Tibial nerve (tissue), 4 donors: Measurements from ENCODE around the gene GABRG3. TPM values are rescaled to one million over a fixed set of nuclear protein-coding genes. Genes with fewer than 3 reads are reported as not detected.

Experiments used
- DNase-seq, 2 donors: peaks; one replicate each; pipeline ENCODE4 v3.0.0-alpha.2; 2019; ENCODE audit warnings: low spot score in 2 of 2
- H3K27ac ChIP-seq, 4 donors: fragments of 200-600 bp; sonication (generic) in 3 of 4; one replicate each; pipeline ENCODE4 v1.5.1; 2017 to 2019; ENCODE audit warnings: mild to moderate bottlenecking in 1 of 4
- H3K27me3 ChIP-seq, 2 donors: fragments of 200-600 bp; sonication (generic) in 1 of 2; one replicate each; pipeline versions ENCODE4 v1.5.1 to v1.6.0; 2017 to 2019
- H3K36me3 ChIP-seq, 3 donors: fragments of 200-600 bp; sonication (generic); one replicate each; pipeline ENCODE4 v1.5.1; 2018 to 2019
- H3K4me1 ChIP-seq, 4 donors: fragments of 200-600 bp; sonication (generic) in 3 of 4; one replicate each; pipeline ENCODE4 v1.5.1; 2017 to 2019
- H3K4me3 ChIP-seq, 4 donors: fragments of 200-600 bp; sonication (generic) in 3 of 4; one replicate each; pipeline ENCODE4 v1.5.1; 2017 to 2019; ENCODE audit warnings: mild to moderate bottlenecking in 1 of 4, moderate library complexity in 1 of 4
- H3K9me3 ChIP-seq, 4 donors: fragments of 200-600 bp; sonication (generic) in 3 of 4; one replicate each; pipeline ENCODE4 v1.5.1; 2017 to 2019
- EP300 ChIP-seq, 2 donors: sonication (generic); formaldehyde crosslinking; IDR thresholded peaks; one replicate each; pipeline ENCODE4 v1.6.1; 2017; ENCODE audit warnings: antibody characterized with exemption in 2 of 2, mild to moderate bottlenecking in 1 of 2
- POLR2A ChIP-seq, 2 donors: fragments of 450-650 bp; IDR thresholded peaks; one replicate each; pipeline ENCODE4 v1.6.1; 2017; ENCODE audit warnings: antibody characterized with exemption in 2 of 2, mild to moderate bottlenecking in 2 of 2, moderate library complexity in 2 of 2
- WGBS, 2 donors: methylation state at CpG; one replicate each; pipeline ENCODE4 v1.1.5; 2018; 5-methylcytosine and 5-hydroxymethylcytosine counted together
- total RNA-seq, 4 donors: library from RNA; depleted of rRNA; stranded (reverse); fragments of >200 nt; gene quantifications; one replicate each; pipeline ENCODE4 v1.1.0, GENCODE V29; 2016
- TF ChIP-seq, protein P1 (sequence below), 5 experiments: fragments of 200-600 bp in 3 of 5; fragments of 450-650 bp in 2 of 5; sonication (generic) in 3 of 5; IDR thresholded peaks; one replicate each; pipeline ENCODE4 v1.5.1; 2016 to 2019; ENCODE audit warnings: antibody characterized with exemption in 5 of 5, mild to moderate bottlenecking in 3 of 5, moderate library complexity in 2 of 5

The GABRG3 gene
- total RNA-seq, 4 donors from 2014 or later: not detected

DNA sequence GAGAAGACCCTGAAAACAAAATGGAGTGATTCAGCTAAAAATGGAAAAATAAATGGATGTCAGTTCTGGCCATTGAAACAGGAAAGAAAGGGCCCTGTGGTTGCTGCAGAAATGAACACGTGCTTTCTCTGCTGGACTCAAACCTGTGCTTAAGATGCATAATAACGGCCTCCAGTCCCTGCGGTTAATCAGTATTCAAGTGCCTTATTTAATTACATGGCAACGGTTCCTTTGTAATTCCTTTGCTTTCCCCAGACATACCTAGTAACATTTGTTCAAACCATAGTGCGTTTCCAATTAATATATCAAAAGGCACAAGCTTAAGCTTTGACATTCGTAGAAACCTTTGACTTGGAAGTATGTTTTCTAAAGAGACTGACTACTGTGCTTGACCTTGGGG lies 428.3 kb downstream of the GABRG3 start:
- Histone ChIP-seq H3K4me1 (no peaks in the 10 kb centered on the region), H3K27me3 (no peaks in the 10 kb centered on the region), H3K27ac (no peak overlapping the region), H3K4me3 (no peak overlapping the region), H3K9me3 (peaks cover 0 to 3% (median 0%) of the 10 kb centered on the region in 4 donors), H3K36me3 (no peaks in the 10 kb centered on the region)
- 52 to 62% methylated on average over 6 of the region's 6 CpGs for WGBS, 2 donors
- TF ChIP-seq POLR2A (IDR thresholded peaks at IDR 0.05) (no peak), EP300 (IDR thresholded peaks at IDR 0.05) (no peak)
- TF ChIP-seq, protein P1, sequence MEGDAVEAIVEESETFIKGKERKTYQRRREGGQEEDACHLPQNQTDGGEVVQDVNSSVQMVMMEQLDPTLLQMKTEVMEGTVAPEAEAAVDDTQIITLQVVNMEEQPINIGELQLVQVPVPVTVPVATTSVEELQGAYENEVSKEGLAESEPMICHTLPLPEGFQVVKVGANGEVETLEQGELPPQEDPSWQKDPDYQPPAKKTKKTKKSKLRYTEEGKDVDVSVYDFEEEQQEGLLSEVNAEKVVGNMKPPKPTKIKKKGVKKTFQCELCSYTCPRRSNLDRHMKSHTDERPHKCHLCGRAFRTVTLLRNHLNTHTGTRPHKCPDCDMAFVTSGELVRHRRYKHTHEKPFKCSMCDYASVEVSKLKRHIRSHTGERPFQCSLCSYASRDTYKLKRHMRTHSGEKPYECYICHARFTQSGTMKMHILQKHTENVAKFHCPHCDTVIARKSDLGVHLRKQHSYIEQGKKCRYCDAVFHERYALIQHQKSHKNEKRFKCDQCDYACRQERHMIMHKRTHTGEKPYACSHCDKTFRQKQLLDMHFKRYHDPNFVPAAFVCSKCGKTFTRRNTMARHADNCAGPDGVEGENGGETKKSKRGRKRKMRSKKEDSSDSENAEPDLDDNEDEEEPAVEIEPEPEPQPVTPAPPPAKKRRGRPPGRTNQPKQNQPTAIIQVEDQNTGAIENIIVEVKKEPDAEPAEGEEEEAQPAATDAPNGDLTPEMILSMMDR (IDR thresholded peaks at IDR 0.05): no peak
- DNase-seq: no peak

DNA sequence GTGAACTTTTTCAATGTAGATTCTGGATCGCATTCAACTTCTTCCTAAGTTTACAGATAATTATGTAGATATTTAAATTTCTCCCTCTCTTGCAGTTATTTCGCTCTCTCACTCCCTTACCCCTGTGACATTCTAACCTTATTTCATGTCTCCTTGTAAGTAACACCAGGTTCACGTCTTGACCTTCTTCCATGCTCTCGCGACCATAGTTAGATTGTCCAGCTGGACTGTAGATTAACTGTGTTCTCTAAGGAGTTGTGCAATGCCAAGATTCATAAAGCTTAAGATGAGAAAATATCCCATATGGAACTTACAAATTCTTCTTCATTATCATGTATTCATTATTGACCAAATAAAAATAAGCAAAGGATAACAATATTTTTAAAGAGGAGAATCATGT lies 430.5 kb downstream of the GABRG3 start:
- Histone ChIP-seq H3K4me3 (no peak overlapping the region), H3K4me1 (no peaks in the 10 kb centered on the region), H3K27me3 (no peaks in the 10 kb centered on the region), H3K27ac (no peak overlapping the region), H3K9me3 (no peaks in the 10 kb centered on the region), H3K36me3 (no peaks in the 10 kb centered on the region)
- no peak for DNase-seq
- TF ChIP-seq, protein P1 (IDR thresholded peaks at IDR 0.05): no peak
- TF ChIP-seq EP300 (IDR thresholded peaks at IDR 0.05) (no peak), POLR2A (IDR thresholded peaks at IDR 0.05) (no peak)
- WGBS, 2 donors: 53 to 57% methylated on average over 5 of the region's 5 CpGs

DNA sequence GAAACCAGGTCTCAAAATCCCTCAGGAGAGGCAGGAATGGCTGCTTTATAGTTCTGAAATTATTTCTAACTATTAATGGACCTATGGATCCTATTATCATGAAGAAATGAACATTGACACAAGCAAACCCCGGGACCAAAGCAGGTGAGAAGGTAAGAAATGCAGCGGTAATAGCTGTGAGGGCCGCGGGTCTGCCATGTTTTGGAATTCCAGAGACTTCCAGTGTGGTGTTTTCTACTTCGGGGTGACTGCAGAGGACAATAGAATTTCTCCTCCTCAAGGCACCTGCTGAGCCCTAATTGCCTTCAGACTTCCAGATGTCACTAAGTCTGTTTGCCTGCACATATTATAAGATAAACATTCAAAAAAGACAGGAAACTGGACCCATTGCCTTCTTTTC lies 437.4 kb downstream of the GABRG3 start:
- H3K4me3 ChIP-seq: no peak overlapping the region
- H3K27ac ChIP-seq: no peak overlapping the region
- no peaks in the 10 kb centered on the region for H3K36me3 ChIP-seq
- DNase-seq: no peak
- H3K4me1 ChIP-seq: no peaks in the 10 kb centered on the region
- 84 to 90% methylated on average over 5 of the region's 5 CpGs for WGBS, 2 donors
- TF ChIP-seq EP300 (IDR thresholded peaks at IDR 0.05): no peak
- no peak for TF ChIP-seq POLR2A (IDR thresholded peaks at IDR 0.05)
- TF ChIP-seq, protein P1 (IDR thresholded peaks at IDR 0.05): no peak
- peaks cover 0 to 8% (median 0%) of the 10 kb centered on the region in 4 donors for H3K9me3 ChIP-seq
- no peaks in the 10 kb centered on the region for H3K27me3 ChIP-seq

DNA sequence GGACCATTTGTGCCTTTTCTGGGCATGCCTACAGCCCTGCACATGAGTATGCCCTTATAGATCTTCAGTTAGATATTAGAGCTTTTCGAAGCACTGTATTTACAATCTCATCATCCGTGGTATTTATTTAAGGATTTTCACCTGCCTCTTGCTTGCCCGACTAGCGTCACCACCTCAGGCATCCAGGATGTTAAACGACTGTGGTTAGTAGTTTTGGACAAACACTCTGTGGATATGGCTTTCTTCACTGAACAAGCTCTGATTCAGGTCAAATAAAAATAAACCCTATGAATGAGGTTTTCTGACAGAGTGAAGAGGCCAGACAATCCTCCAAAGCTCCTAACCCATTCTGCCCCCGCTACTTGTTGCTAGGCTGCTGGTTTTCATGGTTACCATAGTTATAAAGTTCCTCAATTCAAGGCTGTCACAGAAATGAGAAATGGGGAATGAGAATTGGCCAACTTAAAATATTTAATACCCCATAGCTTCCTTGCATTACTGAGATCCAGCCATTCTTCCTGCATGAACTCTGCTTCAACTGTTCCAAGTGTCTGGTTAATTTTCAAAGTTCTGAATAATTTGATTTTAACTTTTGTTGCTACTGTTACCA lies 440.1 kb downstream of the GABRG3 start:
- TF ChIP-seq, protein P1 (IDR thresholded peaks at IDR 0.05): no peak
- TF ChIP-seq EP300 (IDR thresholded peaks at IDR 0.05): no peak
- no peak for TF ChIP-seq POLR2A (IDR thresholded peaks at IDR 0.05)
- H3K4me1 ChIP-seq: no peaks in the 10 kb centered on the region
- H3K9me3 ChIP-seq: peaks cover 0 to 8% (median 0%) of the 10 kb centered on the region in 4 donors
- no peak overlapping the region for H3K4me3 ChIP-seq
- no peak for DNase-seq
- no peaks in the 10 kb centered on the region for H3K27me3 ChIP-seq
- WGBS, 2 donors: 86 to 91% methylated on average over 6 of the region's 6 CpGs
- no peak overlapping the region for H3K27ac ChIP-seq
- H3K36me3 ChIP-seq: no peaks in the 10 kb centered on the region

DNA sequence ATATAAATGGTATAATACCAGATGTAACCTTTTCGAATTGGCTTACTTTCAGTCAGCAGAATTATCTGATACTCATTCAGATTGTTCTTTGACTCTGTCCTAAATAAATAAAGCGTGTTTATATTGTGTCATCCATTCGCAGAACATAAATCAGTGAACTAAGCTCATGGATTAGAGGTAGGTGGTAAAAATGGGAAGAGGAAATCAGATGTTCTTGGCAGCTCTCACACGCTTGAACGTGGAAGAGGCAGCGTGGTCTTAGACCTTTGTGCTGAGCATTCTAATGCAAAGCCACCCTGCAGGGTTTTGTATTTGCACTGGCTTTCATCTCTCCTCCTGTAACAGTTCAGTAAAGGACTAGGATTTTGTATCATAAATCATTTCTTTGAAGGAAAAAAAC lies 441.4 kb downstream of the GABRG3 start:
- Histone ChIP-seq H3K27me3 (no peaks in the 10 kb centered on the region), H3K27ac (no peak overlapping the region), H3K4me3 (no peak overlapping the region), H3K4me1 (no peaks in the 10 kb centered on the region), H3K36me3 (no peaks in the 10 kb centered on the region), H3K9me3 (peaks cover 0 to under 1% (median 0%) of the 10 kb centered on the region in 4 donors)
- 37 to 42% methylated on average over 6 of the region's 6 CpGs for WGBS, 2 donors
- no peak for DNase-seq
- TF ChIP-seq EP300 (IDR thresholded peaks at IDR 0.05) (no peak), POLR2A (IDR thresholded peaks at IDR 0.05) (no peak)
- TF ChIP-seq, protein P1 (IDR thresholded peaks at IDR 0.05): no peak
